PC-9 (cell line): ENCODE data around the gene COL5A2. TPM values are rescaled to one million over a fixed set of nuclear protein-coding genes. Genes with fewer than 3 reads are reported as not detected.

ENCODE experiments used
- BruUV-seq: library from RNA; stranded (reverse); fragments of 400-500 nt; replicated peaks from 2 replicates; lab custom pipeline; 2021; lab: Mats Ljungman, UMichigan
- CTCF ChIA-PET: fragments of 300-600 bp; sonication (Branson Sonifier 250); formaldehyde crosslinking; loops from one replicate; lab custom pipeline; 2022; ENCODE audit warnings: antibody characterized with exemption; lab: Charles Lee
- POLR2A ChIA-PET: fragments of 300-600 bp; sonication (Branson Sonifier 250); formaldehyde crosslinking; loops from one replicate; lab custom pipeline; 2022; ENCODE audit warnings: antibody characterized with exemption; ENCODE audit not compliant: unreplicated experiment; lab: Charles Lee
- DNase-seq, 2 experiments: peaks; one replicate each; pipeline versions ENCODE4 v3.0.0 to v3.0.0-alpha.2; 2015 to 2022; ENCODE audit warnings: mixed read lengths in 1 of 2
- H2AFZ ChIP-seq: fragments of 200-600 bp; sonication (generic); 2 replicates; pipeline ENCODE4 v1.8.1; 2017; ENCODE audit warnings: antibody characterized with exemption
- H3F3A ChIP-seq: fragments of 200-600 bp; sonication (generic); 2 replicates; pipeline ENCODE4 v1.8.1; 2017; ENCODE audit warnings: antibody characterized with exemption, mild to moderate bottlenecking, low read depth; ENCODE audit not compliant: insufficient read depth
- H3K27ac ChIP-seq: fragments of 200-600 bp; sonication (generic); 2 replicates; pipeline ENCODE4 v1.6.1; 2016; ENCODE audit warnings: mixed run types
- H3K27me3 ChIP-seq: fragments of 200-600 bp; sonication (generic); 2 replicates; pipeline ENCODE4 v1.6.1; 2016; ENCODE audit warnings: low read depth, mixed run types; ENCODE audit not compliant: insufficient read depth
- H3K36me3 ChIP-seq: fragments of 200-600 bp; sonication (generic); 2 replicates; pipeline ENCODE4 v1.6.1; 2016; ENCODE audit warnings: low read depth, mixed run types
- H3K4me1 ChIP-seq: fragments of 200-600 bp; sonication (generic); replicated peaks from 2 replicates; pipeline ENCODE4 v1.6.1; 2016; ENCODE audit warnings: mixed run types; ENCODE audit not compliant: insufficient read depth
- H3K4me2 ChIP-seq: fragments of 200-600 bp; sonication (generic); 2 replicates; pipeline ENCODE4 v1.6.1; 2017; ENCODE audit warnings: mixed run types
- H3K4me3 ChIP-seq: fragments of 200-600 bp; sonication (generic); 2 replicates; pipeline ENCODE4 v1.6.1; 2016; ENCODE audit warnings: mixed run types
- H3K79me2 ChIP-seq: fragments of 200-600 bp; sonication (generic); 2 replicates; pipeline ENCODE4 v1.6.1; 2017; ENCODE audit warnings: low read depth, mixed run types
- H3K9me2 ChIP-seq: fragments of 200-600 bp; sonication (generic); 2 replicates; pipeline ENCODE4 v1.8.1; 2017; ENCODE audit warnings: mild to moderate bottlenecking; ENCODE audit not compliant: insufficient read depth
- H3K9me3 ChIP-seq: fragments of 200-600 bp; sonication (generic); 2 replicates; pipeline ENCODE4 v1.8.1; 2016; ENCODE audit warnings: low read depth; ENCODE audit not compliant: insufficient read depth
- H4K20me1 ChIP-seq: fragments of 200-600 bp; sonication (generic); 2 replicates; pipeline ENCODE4 v1.8.1; 2017; ENCODE audit not compliant: insufficient read depth
- CTCF ChIP-seq: fragments of 200-600 bp; sonication (generic); conservative IDR thresholded peaks from 2 replicates; pipeline ENCODE4 v1.6.1; 2017; ENCODE audit warnings: mixed run types, antibody characterized with exemption, mild to moderate bottlenecking, moderate library complexity
- EZH2 ChIP-seq: fragments of 200-600 bp; sonication (generic); IDR thresholded peaks from 2 replicates; pipeline ENCODE4 v1.8.0; 2017; ENCODE audit warnings: antibody characterized with exemption, low read depth
- intact Hi-C: fragments of 100-400 bp; cut with micrococcal nuclease; formaldehyde crosslinking; loops from one replicate; pipeline ENCODE4 v1.10.0; 2022; ENCODE audit not compliant: unreplicated experiment
- total RNA-seq: library from RNA; stranded (reverse); gene quantifications from 2 replicates; pipeline ENCODE4 v1.2.3, GENCODE V29; 2021

The COL5A2 gene
- total RNA-seq, 1 experiment from 2014 or later: 0.55 TPM

- no peak overlapping the region for H3K4me2 ChIP-seq
- H3F3A ChIP-seq: no peaks in the 10 kb centered on the region
- POLR2A ChIA-PET: no interaction called here
- no peaks in the 10 kb centered on the region for H3K79me2 ChIP-seq
- H2AFZ ChIP-seq: no peak overlapping the region
- H3K4me1 ChIP-seq: no peaks in the 10 kb centered on the region
- DNase-seq: no peak
- H3K27me3 ChIP-seq: no peaks in the 10 kb centered on the region
- TF ChIP-seq CTCF: no peak
- no peak for TF ChIP-seq EZH2
- H3K27ac ChIP-seq: no peak overlapping the region
- no peaks in the 10 kb centered on the region for H3K9me3 ChIP-seq
- no peak overlapping the region for H3K4me3 ChIP-seq
- CTCF ChIA-PET: no interaction called here
- H3K9me2 ChIP-seq: no peaks in the 10 kb centered on the region
- no TSS peak for BruUV-seq
- intact Hi-C loops: no loop called here
- no peaks in the 10 kb centered on the region for H4K20me1 ChIP-seq
- H3K36me3 ChIP-seq: no peaks in the 10 kb centered on the region
These were observed 3.0 kb downstream of the COL5A2 start for GRCh38 chr2:189176516-189176915.

- no peak for TF ChIP-seq CTCF
- no peak for TF ChIP-seq EZH2
- no TSS peak for BruUV-seq
- Histone ChIP-seq H2AFZ (no peak overlapping the region), H3K9me3 (no peaks in the 10 kb centered on the region), H3K9me2 (no peaks in the 10 kb centered on the region), H3K4me2 (no peak overlapping the region), H4K20me1 (no peaks in the 10 kb centered on the region), H3F3A (no peaks in the 10 kb centered on the region), H3K36me3 (no peaks in the 10 kb centered on the region), H3K79me2 (no peaks in the 10 kb centered on the region), H3K4me3 (no peak overlapping the region), H3K4me1 (no peaks in the 10 kb centered on the region), H3K27ac (no peak overlapping the region), H3K27me3 (no peaks in the 10 kb centered on the region)
- ChIA-PET CTCF (no interaction called here), POLR2A (no interaction called here)
- intact Hi-C loops: no loop called here
- DNase-seq: no peak
These were observed 3.6 kb downstream of the COL5A2 start for GRCh38 chr2:189175869-189176433.

GRCh38 chr2:189171956-189172609 is 7.5 kb downstream of the COL5A2 start:
- no TSS peak for BruUV-seq
- no peak overlapping the region for H3K27ac ChIP-seq
- TF ChIP-seq CTCF (no peak), EZH2 (no peak)
- no peaks in the 10 kb centered on the region for H3K79me2 ChIP-seq
- POLR2A ChIA-PET: no interaction called here
- H3K4me2 ChIP-seq: no peak overlapping the region
- DNase-seq: no peak
- H3F3A ChIP-seq: no peaks in the 10 kb centered on the region
- no peaks in the 10 kb centered on the region for H3K4me1 ChIP-seq
- H4K20me1 ChIP-seq: no peaks in the 10 kb centered on the region
- CTCF ChIA-PET: no interaction called here
- intact Hi-C loops: no loop called here
- H3K27me3 ChIP-seq: no peaks in the 10 kb centered on the region
- no peak overlapping the region for H2AFZ ChIP-seq
- no peaks in the 10 kb centered on the region for H3K36me3 ChIP-seq
- no peaks in the 10 kb centered on the region for H3K9me3 ChIP-seq
- H3K4me3 ChIP-seq: no peak overlapping the region
- H3K9me2 ChIP-seq: no peaks in the 10 kb centered on the region
